ENCODE measurements around the gene C20orf141. TPM values are rescaled to one million over a fixed set of nuclear protein-coding genes. Genes with fewer than 3 reads are reported as not detected.

C20orf141 gene
- total and polyA plus RNA-seq, 11 donors = not detected

DNA sequence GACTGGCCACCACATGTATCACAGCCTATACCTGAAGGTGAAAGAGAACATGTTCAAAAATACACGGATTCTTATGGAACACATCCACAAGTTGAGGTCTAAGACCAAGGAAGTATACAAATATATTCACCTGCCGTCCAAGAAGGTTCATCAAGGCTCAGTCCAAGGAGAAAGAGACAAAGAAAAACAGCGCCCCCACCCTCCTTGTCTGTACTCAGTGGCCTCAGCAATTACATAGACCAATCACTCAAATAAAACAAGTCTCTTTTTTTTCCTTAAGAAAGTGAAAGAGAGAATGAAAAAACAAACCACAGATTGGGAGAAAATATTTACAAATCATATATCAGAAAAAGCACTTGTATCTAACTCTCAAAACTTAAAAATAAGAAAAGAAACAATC is 33.8 kb upstream of the C20orf141 start:
- Histone ChIP-seq H3K27me3 (peaks cover 0 to 24% (median 0%) of the 10 kb centered on the region in 9 donors), H3K9me3 (peaks cover 0 to 3% (median 0%) of the 10 kb centered on the region in 12 donors), H3K36me3 (no peaks in the 10 kb centered on the region), H3K4me3 (no peak overlapping the region), H3K27ac (no peak overlapping the region), H3K4me1 (no peaks in the 10 kb centered on the region)
- no peak for TF ChIP-seq POLR2A (IDR thresholded peaks at IDR 0.05)
- TF ChIP-seq, protein P1, sequence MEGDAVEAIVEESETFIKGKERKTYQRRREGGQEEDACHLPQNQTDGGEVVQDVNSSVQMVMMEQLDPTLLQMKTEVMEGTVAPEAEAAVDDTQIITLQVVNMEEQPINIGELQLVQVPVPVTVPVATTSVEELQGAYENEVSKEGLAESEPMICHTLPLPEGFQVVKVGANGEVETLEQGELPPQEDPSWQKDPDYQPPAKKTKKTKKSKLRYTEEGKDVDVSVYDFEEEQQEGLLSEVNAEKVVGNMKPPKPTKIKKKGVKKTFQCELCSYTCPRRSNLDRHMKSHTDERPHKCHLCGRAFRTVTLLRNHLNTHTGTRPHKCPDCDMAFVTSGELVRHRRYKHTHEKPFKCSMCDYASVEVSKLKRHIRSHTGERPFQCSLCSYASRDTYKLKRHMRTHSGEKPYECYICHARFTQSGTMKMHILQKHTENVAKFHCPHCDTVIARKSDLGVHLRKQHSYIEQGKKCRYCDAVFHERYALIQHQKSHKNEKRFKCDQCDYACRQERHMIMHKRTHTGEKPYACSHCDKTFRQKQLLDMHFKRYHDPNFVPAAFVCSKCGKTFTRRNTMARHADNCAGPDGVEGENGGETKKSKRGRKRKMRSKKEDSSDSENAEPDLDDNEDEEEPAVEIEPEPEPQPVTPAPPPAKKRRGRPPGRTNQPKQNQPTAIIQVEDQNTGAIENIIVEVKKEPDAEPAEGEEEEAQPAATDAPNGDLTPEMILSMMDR (IDR thresholded peaks at IDR 0.05) = no peak
- DNase-seq (no peak), ATAC-seq (no peak)
- WGBS, 4 donors = 28 to 42% (median 35%) methylated on average over 3 of the region's 3 CpGs
- intact Hi-C loops (cut with DNase I) = no loop called here

- Histone ChIP-seq H3K27me3 (peaks cover 0 to 20% (median 0%) of the 10 kb centered on the region in 9 donors), H3K4me1 (no peaks in the 10 kb centered on the region), H3K4me3 (no peak overlapping the region), H3K36me3 (no peaks in the 10 kb centered on the region), H3K27ac (no peak overlapping the region), H3K9me3 (peaks cover 0 to 5% (median 0%) of the 10 kb centered on the region in 12 donors)
- intact Hi-C loops (cut with DNase I) = no loop called here
- WGBS, 4 donors = 82 to 86% (median 84%) methylated on average over 6 of the region's 6 CpGs
- TF ChIP-seq POLR2A (IDR thresholded peaks at IDR 0.05) = no peak
- TF ChIP-seq, protein P1 (IDR thresholded peaks at IDR 0.05) = no peak
- no peak for ATAC-seq
- DNase-seq = no peak
These were observed 30.8 kb upstream of the C20orf141 start for GRCh38 chr20:2783908-2784566.

- 81 to 95% (median 88%) methylated on average over 6 of the region's 6 CpGs for WGBS, 4 donors
- peaks cover 0 to 64% (median 17%) of the 10 kb centered on the region in 9 donors for H3K27me3 ChIP-seq
These were observed 21.3 kb upstream of the C20orf141 start for GRCh38 chr20:2793471-2793870.

DNA sequence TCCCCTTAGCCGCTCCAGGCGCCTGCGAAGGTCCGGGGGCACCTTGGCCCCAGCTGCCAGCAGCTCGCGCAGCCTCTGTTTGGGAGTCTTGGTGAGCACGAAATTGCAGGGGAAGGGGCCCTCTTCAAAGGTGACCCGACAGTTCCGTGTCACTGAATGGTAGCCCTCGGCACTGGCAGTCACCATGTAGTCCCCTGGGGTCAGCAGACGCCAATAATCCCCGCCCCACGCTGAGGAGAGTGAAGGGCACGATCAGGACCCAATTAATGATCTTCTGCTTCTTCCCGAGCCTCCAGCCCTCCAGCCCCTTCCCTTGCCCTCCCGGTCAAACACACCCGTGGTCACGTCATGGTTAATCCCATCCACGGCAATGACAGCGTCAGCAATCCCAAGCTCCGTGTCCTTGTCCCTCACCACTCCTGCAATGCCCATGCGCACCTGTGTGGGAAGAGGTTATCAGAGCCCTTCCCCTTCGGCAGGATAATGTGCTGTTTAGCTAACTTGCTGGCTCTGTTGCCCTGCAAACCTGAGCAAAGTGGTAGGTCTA is 20.5 kb upstream of the C20orf141 start:
- intact Hi-C loops (cut with DNase I) = no loop called here
- Histone ChIP-seq H3K4me1 (peaks cover 0 to under 1% (median 0%) of the 10 kb centered on the region in 12 donors), H3K4me3 (no peak overlapping the region), H3K9me3 (no peaks in the 10 kb centered on the region), H3K27ac (no peak overlapping the region), H3K27me3 (peaks cover 4 to 66% (median 25%) of the 10 kb centered on the region in 9 donors), H3K36me3 (no peaks in the 10 kb centered on the region)
- WGBS, 4 donors = 87 to 90% (median 89%) methylated on average over 23 of the region's 23 CpGs
- ATAC-seq (no peak), DNase-seq (no peak)
- no peak for TF ChIP-seq POLR2A (IDR thresholded peaks at IDR 0.05)
- TF ChIP-seq, protein P1 (IDR thresholded peaks at IDR 0.05) = no peak

More at GRCh38 chr20:2793471-2793870, 21.3 kb upstream of the C20orf141 start:
- intact Hi-C loops (cut with DNase I) = no loop called here
- ATAC-seq = no peak
- no peaks in the 10 kb centered on the region for H3K9me3 ChIP-seq
- H3K36me3 ChIP-seq = no peaks in the 10 kb centered on the region
- no peaks in the 10 kb centered on the region for H3K4me1 ChIP-seq
- no peak for DNase-seq
- H3K4me3 ChIP-seq = no peak overlapping the region
- TF ChIP-seq, protein P1 (IDR thresholded peaks at IDR 0.05) = no peak
- no peak for TF ChIP-seq POLR2A (IDR thresholded peaks at IDR 0.05)
- no peak overlapping the region for H3K27ac ChIP-seq

Data from heart left ventricle (tissue), 16 donors.